ENCODE measurements around the gene RNF180. TPM values are rescaled to one million over a fixed set of nuclear protein-coding genes. Genes with fewer than 3 reads are reported as not detected.

The RNF180 gene
- total and polyA plus RNA-seq, 10 of the 15 experiments (the other 5 are each of a cell fraction or from before 2014, with no cell fraction given): 0.16 to 1.2 (median 0.73) TPM

GRCh38 chr5:64292611-64293215 lies 127.1 kb downstream of the RNF180 start (continued):
- TF ChIP-seq ZBTB40 (IDR thresholded peaks at IDR 0.05; ENCODE audit: borderline replicate concordance) (no peak), MTA2 (IDR thresholded peaks at IDR 0.05; ENCODE audit: low read depth) (no peak), ZZZ3 (IDR thresholded peaks at IDR 0.05; ENCODE audit: control insufficient read depth, insufficient read length, low read depth) (no peak), RAD51 (IDR thresholded peaks at IDR 0.05) (no peak)
- TF ChIP-seq, protein P1, sequence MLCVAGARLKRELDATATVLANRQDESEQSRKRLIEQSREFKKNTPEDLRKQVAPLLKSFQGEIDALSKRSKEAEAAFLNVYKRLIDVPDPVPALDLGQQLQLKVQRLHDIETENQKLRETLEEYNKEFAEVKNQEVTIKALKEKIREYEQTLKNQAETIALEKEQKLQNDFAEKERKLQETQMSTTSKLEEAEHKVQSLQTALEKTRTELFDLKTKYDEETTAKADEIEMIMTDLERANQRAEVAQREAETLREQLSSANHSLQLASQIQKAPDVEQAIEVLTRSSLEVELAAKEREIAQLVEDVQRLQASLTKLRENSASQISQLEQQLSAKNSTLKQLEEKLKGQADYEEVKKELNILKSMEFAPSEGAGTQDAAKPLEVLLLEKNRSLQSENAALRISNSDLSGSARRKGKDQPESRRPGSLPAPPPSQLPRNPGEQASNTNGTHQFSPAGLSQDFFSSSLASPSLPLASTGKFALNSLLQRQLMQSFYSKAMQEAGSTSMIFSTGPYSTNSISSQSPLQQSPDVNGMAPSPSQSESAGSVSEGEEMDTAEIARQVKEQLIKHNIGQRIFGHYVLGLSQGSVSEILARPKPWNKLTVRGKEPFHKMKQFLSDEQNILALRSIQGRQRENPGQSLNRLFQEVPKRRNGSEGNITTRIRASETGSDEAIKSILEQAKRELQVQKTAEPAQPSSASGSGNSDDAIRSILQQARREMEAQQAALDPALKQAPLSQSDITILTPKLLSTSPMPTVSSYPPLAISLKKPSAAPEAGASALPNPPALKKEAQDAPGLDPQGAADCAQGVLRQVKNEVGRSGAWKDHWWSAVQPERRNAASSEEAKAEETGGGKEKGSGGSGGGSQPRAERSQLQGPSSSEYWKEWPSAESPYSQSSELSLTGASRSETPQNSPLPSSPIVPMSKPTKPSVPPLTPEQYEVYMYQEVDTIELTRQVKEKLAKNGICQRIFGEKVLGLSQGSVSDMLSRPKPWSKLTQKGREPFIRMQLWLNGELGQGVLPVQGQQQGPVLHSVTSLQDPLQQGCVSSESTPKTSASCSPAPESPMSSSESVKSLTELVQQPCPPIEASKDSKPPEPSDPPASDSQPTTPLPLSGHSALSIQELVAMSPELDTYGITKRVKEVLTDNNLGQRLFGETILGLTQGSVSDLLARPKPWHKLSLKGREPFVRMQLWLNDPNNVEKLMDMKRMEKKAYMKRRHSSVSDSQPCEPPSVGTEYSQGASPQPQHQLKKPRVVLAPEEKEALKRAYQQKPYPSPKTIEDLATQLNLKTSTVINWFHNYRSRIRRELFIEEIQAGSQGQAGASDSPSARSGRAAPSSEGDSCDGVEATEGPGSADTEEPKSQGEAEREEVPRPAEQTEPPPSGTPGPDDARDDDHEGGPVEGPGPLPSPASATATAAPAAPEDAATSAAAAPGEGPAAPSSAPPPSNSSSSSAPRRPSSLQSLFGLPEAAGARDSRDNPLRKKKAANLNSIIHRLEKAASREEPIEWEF (IDR thresholded peaks at IDR 0.05; ENCODE audit: insufficient replicate concordance, low read depth, low read length): no peak
